ENCODE measurements around the gene KRT222.

Gene KRT222

DNA sequence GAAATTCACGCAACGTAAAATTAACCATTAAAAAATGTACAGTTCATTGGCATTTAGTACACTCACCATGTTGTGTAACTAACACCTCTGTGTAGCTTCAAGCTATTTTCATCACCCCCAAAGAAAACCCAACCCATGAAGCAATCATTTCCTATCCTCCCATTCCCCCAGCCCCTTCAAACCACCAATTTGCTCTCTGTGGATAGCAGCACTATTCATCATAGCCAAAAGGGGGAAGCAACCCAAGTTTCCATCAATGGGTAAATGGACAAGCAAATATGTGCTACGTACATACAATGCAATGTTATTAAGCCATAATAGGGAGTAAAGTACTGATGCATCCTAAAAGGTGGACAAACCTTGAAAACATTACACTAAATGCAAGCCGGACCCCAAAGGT is 10.9 kb upstream of the KRT222 start:
- peaks cover 95% of the 10 kb centered on the region for H3K27me3 ChIP-seq (ENCODE audit: insufficient read depth, low read depth, severe bottlenecking)
- H3K9me3 ChIP-seq (ENCODE audit: severe bottlenecking), result no peaks in the 10 kb centered on the region
- H3K36me3 ChIP-seq, result no peaks in the 10 kb centered on the region
- no peak for DNase-seq
- TF ChIP-seq, protein P1, sequence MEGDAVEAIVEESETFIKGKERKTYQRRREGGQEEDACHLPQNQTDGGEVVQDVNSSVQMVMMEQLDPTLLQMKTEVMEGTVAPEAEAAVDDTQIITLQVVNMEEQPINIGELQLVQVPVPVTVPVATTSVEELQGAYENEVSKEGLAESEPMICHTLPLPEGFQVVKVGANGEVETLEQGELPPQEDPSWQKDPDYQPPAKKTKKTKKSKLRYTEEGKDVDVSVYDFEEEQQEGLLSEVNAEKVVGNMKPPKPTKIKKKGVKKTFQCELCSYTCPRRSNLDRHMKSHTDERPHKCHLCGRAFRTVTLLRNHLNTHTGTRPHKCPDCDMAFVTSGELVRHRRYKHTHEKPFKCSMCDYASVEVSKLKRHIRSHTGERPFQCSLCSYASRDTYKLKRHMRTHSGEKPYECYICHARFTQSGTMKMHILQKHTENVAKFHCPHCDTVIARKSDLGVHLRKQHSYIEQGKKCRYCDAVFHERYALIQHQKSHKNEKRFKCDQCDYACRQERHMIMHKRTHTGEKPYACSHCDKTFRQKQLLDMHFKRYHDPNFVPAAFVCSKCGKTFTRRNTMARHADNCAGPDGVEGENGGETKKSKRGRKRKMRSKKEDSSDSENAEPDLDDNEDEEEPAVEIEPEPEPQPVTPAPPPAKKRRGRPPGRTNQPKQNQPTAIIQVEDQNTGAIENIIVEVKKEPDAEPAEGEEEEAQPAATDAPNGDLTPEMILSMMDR (IDR thresholded peaks at IDR 0.05; ENCODE audit: low read depth, low read length), result no peak
- H3K4me3 ChIP-seq (ENCODE audit: low read depth, low read length), result no peak overlapping the region
- no peak overlapping the region for H3K27ac ChIP-seq

DNA sequence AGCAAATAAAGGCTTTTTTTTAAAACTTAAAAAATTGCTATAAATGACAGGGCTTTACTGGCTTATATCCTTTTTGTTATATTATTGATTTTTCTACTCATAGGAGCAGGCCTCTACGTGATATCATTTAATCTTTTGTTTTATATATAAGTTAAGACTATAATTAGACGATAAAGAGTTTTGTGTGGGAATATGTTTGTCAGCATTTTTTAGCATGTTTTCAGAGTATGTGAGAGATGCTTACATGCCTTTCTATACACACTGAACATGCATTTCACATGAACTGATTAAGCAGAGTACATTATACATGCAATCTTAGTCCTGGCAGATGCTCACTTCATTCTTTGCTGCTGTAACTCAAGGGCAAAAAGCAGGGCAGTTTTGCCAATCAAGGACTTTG is 7.7 kb upstream of the KRT222 start:
- no peak for DNase-seq
- Histone ChIP-seq H3K27ac (no peak overlapping the region), H3K9me3 (ENCODE audit: severe bottlenecking) (no peaks in the 10 kb centered on the region), H3K27me3 (ENCODE audit: insufficient read depth, low read depth, severe bottlenecking) (peaks cover 89% of the 10 kb centered on the region), H3K36me3 (no peaks in the 10 kb centered on the region), H3K4me3 (ENCODE audit: low read depth, low read length) (no peak overlapping the region)
- TF ChIP-seq, protein P1 (IDR thresholded peaks at IDR 0.05; ENCODE audit: low read depth, low read length), result no peak

DNA sequence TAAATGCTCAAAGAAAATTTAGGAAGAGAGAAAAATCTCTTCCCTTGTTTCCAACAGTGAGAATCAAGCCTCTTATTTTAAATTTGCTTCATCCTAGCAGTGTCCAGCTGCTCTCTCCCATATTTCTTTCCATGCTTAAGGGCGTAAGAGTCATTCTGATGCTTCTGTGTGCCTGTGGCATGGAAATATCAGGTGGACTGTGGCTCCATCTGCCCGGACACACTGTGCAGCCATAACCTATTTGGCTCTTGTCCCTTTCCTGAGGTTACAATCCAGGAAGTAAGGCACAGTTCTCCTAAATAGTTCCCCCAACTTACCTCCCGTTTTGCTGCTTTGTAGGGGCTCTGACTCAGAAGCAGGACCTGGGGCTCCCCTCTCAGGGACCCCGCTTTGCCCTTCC is 6.3 kb upstream of the KRT222 start:
- H3K27me3 ChIP-seq (ENCODE audit: insufficient read depth, low read depth, severe bottlenecking), result peaks cover 80% of the 10 kb centered on the region
- TF ChIP-seq, protein P1 (IDR thresholded peaks at IDR 0.05; ENCODE audit: low read depth, low read length), result no peak
- H3K9me3 ChIP-seq (ENCODE audit: severe bottlenecking), result no peaks in the 10 kb centered on the region
- no peak overlapping the region for H3K4me3 ChIP-seq (ENCODE audit: low read depth, low read length)
- no peaks in the 10 kb centered on the region for H3K36me3 ChIP-seq
- DNase-seq, result no peak
- no peak overlapping the region for H3K27ac ChIP-seq

GRCh38 chr17:40666331-40666730 is 1.4 kb upstream of the KRT222 start:
- TF ChIP-seq, protein P1 (IDR thresholded peaks at IDR 0.05; ENCODE audit: low read depth, low read length), result no peak
- Histone ChIP-seq H3K4me3 (ENCODE audit: low read depth, low read length) (no peak overlapping the region), H3K9me3 (ENCODE audit: severe bottlenecking) (no peaks in the 10 kb centered on the region), H3K27ac (no peak overlapping the region), H3K27me3 (ENCODE audit: insufficient read depth, low read depth, severe bottlenecking) (peaks cover 76% of the 10 kb centered on the region), H3K36me3 (no peaks in the 10 kb centered on the region)
- no peak for DNase-seq

DNA sequence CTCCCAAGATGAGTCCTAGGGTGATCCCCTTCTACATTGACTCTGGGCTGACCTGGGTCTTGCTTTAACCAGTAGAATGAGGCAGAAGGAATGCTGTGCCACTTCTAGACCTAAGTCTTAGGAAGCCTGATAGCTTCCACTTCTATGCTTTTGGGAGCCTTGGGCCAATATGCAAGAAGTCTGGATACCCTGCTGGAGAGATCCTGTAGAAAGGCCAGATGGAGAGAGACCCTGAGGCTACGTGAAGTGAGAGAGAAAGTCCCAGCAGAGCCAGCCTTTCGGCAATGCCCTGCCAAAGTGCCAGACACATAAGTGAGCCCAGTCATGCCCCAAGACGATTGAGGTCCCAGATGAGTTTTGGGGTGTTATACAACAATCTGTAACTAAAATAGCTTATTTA is 1.7 kb downstream of the KRT222 start:
- Histone ChIP-seq H3K36me3 (no peaks in the 10 kb centered on the region), H3K27ac (no peak overlapping the region), H3K9me3 (ENCODE audit: severe bottlenecking) (peaks cover 7% of the 10 kb centered on the region), H3K27me3 (ENCODE audit: insufficient read depth, low read depth, severe bottlenecking) (peaks cover 52% of the 10 kb centered on the region), H3K4me3 (ENCODE audit: low read depth, low read length) (no peak overlapping the region)
- TF ChIP-seq, protein P1 (IDR thresholded peaks at IDR 0.05; ENCODE audit: low read depth, low read length), result no peak
- no peak for DNase-seq

DNA sequence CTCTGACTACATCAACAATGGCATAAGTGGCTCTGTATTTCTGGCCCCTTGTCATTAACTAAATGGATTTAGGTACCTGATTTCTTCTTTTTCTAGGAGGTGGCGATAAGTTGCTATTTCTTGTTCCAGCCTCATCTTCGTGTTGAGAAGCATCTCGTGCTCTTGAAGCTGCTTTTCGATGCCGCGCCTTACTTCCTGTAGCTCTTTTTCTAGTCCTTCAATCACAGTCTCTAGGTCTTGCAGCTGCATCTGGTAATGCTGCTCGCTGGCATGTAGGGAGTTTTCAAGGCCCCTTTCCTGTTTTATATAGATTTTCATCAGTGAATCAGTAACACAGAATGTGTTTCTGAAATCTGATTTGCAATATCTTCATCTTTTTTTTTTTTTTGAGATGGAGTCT is 5.1 kb downstream of the KRT222 start:
- Histone ChIP-seq H3K27ac (no peak overlapping the region), H3K27me3 (ENCODE audit: insufficient read depth, low read depth, severe bottlenecking) (peaks cover 33% of the 10 kb centered on the region), H3K4me3 (ENCODE audit: low read depth, low read length) (no peak overlapping the region), H3K9me3 (ENCODE audit: severe bottlenecking) (peaks cover 7% of the 10 kb centered on the region), H3K36me3 (no peaks in the 10 kb centered on the region)
- no peak for DNase-seq
- TF ChIP-seq, protein P1 (IDR thresholded peaks at IDR 0.05; ENCODE audit: low read depth, low read length), result no peak
